Measurements from ENCODE around the gene CDC16.

- TF ChIP-seq CTCF (IDR thresholded peaks at IDR 0.05; ENCODE audit: insufficient read depth, low read length): no peak
- no peak for TF ChIP-seq POLR2AphosphoS5 (IDR thresholded peaks at IDR 0.05; ENCODE audit: low read depth)
Measured at GRCh38 chr13:114279758-114280355, 45.2 kb downstream of the CDC16 start.

Data from HL-60 (cell line).